Measurements from ENCODE around the gene FOXS1. TPM values are rescaled to one million over a fixed set of nuclear protein-coding genes. Genes with fewer than 3 reads are reported as not detected.
"Not testable (repeated sequence)": the region's sequence is repeated elsewhere in the genome, so short reads cannot be mapped to it uniquely, and the experiment has no call there.

Gene FOXS1
- total RNA-seq, 1 donor from 2014 or later, result 0.78 TPM

GRCh38 chr20:31838646-31839292 is 6.6 kb downstream of the FOXS1 start:
- no peak for DNase-seq

- no peak for DNase-seq
Observed at GRCh38 chr20:31837896-31838397, 7.5 kb downstream of the FOXS1 start.

GRCh38 chr20:31836853-31837608 is 8.4 kb downstream of the FOXS1 start:
- no peak for DNase-seq

DNA sequence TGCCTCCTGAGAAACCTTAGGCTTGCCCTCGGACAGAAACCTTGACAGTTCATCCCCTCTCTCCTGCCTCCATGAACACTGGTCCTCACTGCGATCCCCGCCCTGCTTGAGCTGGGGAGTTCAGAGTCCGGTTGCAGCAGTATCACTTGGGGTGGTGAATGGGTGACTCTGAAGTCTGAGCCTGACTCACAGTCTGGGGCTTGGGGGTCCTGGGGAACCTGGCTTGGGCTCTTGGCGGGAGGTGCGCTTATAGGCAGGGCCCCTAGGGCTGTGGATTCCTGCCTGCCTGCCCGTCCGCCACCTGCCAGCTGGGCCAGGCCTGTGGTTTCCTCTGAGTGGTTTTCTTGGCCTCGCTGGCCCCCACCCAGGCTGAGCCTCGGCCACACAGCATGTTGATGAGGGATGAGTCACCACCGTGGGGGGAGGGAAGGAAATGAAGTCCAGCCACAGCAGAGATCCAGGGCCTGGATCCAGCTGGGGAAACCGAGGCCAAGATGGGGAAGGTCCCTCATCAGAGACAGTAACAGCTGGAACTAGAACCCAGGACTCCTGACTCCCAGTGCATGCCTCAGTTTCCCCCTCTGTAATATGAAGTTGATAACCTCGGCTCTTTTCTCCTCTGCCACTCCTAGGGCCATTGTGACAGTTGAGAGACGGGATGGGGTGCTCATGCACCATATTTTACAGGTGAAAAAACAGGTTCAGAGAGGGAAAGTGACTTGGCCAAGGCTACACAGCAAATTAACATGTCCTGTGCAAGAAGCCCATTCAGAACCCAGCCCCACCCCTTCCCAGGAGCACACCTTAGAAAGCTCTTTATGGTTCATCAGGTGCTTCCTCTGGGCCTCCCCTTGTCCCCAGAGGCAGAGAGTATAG is 9.2 kb downstream of the FOXS1 start:
- peak; percentile 58 for DNase-seq

GRCh38 chr20:31835554-31835953 is 9.8 kb downstream of the FOXS1 start:
- DNase-seq, result no peak

DNA sequence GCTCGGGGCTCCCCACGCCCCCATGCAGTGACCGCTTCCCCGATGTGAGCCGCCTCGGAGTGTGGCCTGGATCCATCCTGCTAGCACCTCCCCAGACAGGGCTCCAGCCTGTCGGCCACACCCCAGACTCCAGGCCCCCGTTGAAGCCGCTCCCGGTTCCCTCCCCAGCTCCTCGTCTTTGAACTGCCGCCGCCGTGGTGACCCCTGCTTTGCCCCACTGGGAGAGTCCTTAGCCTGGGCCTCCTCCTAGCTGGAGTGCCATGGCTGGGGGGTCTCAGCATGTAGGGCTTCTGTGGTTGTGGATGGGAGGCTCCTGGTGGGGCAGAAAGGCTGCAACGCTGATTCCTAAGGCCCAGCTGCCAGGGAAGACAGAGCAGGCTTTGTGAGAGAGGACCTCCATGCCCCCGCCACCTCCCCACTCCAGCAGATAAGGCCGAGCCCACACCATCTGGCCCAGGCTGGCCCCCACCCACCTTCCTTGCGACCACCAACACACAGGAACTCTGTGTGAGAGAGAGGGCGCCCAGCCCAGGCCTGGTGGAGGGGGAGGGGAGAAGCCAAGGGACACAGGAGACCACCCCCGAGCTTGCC is 11.4 kb downstream of the FOXS1 start:
- DNase-seq, result no peak

- no peak for DNase-seq
Observed at GRCh38 chr20:31833130-31833930, 12.1 kb downstream of the FOXS1 start.

- no peak for DNase-seq
Observed at GRCh38 chr20:31831771-31832306, 13.6 kb downstream of the FOXS1 start.

DNA sequence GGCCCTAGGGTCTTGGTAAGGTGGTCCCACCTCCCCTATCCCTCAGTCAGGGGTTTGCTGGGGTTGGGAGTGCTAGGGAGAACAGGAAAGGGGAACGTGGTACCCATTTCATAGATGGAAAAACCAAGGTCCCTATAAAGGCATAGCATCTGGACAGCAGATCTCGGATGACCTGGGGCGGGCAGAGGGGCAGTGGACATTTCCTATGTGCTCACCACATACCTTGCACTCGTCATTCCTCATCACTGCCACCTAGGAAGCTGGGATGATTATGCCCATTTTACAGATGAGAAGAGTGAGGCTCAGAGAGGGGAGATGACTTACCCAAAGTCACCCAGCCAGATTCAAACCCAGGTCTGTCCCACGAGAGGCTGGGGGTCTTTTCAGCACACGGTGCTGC is 14.2 kb downstream of the FOXS1 start:
- no peak for DNase-seq

- no peak for DNase-seq
Observed at GRCh38 chr20:31830406-31830981, 14.9 kb downstream of the FOXS1 start.

DNA sequence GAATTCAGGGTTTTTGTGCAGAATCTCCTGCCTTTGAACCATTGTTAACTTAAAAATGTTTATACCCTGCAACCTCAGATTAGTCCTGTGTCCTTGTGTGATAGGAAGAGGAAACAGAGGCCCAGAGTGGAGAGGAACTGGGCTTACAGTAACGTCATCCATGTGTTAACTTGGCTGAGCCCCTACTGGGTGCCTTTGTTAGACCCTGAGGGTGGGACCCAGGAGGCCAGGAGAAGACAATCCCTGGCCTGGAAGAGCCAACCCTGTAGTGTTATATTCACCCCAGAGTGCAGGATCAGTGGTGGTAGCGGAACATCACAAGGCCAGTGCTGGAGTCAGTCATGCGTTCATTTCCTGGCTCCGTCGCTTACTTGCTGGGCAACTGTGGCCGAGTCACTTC is 15.7 kb downstream of the FOXS1 start:
- DNase-seq, result no peak

DNA sequence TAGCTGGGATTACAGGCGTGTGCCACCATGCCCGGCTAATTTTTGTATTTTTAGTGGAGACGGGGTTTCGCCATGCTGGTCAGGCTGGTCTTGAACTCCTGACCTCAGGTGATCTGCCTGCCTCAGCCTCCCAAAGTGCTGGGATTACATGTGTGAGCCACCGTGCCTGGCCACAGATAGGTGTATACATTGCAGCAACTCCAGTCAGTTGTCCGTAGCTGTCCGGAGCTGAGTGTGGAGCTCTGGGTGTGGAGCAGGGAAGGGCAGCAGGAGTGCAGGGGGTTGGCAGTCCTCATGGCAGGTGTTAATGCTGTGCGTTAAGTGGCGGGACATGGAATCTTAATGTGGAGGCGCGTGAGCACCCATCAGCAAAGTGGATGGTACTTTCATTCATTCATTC is 17.4 kb downstream of the FOXS1 start:
- DNase-seq, result not testable (repeated sequence)

GRCh38 chr20:31827059-31827458 is 18.3 kb downstream of the FOXS1 start:
- DNase-seq, result no peak

DNA sequence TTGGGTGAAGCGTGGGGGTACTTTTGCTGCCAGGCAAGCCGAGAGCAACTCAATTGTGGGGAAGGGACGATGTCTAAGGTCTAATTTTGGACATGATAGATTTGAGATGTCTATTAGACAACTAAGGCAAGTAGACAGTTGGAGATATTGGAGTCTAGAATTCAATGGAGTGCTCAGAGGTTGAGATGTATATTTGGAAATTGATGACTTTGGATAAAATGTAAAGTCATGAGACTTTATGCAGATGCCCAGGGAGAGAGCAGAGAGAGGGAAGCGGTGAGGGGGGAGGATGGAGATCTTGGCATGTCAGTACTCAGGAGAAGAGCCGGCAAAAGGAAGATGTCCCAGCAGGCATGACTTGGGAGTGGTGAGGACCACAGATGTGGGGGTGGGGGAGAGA is 19.3 kb downstream of the FOXS1 start:
- DNase-seq, result no peak

- no peak for DNase-seq
Observed at GRCh38 chr20:31824554-31825313, 20.7 kb downstream of the FOXS1 start.

- DNase-seq, result no peak
Observed at GRCh38 chr20:31824125-31824485, 21.3 kb downstream of the FOXS1 start.

- no peak for DNase-seq
Observed at GRCh38 chr20:31823360-31824124, 21.9 kb downstream of the FOXS1 start.

DNA sequence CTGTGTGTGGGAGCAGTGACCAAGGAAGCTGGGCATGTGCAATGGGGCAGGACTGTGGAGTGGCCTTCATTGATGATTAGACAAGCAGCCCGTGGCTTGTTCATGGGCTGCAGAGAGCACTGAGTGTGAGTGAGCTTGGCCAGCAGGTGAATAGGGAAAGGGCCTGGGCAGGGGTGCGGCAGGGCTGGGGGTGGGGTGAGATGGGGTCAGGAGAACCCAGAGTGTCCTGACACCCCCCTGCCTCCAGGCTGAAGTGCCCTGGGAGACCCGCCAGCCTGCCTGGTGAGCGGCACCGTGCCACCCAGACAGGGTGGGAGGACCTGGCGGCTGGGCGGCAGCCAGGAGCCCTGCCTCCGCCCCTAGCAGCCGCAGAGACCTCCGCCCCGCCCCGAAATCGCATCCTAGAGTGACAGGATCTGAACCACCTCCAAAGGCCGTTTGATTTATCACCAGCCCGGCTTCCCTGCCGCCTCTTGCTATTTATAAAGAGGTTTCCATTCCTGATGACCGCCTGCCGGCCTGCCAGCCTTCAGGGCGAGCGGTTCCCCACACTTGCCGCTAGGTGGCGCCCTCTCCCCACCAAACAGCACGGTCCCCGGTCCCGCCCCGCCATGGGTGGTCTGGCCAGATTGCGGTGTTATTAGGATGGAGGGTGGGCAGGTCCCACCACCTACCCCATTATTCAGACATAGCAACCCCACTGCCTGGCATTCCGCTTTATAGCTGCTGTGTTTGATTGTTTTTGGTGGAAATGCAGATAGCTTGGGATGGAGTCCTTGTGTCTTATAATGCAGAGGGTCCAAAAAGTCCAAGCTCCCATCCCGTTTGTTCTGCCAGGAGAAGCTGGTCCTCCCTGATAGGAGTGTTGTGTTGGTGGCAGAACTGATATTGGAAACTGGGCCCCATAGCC is 22.7 kb downstream of the FOXS1 start:
- DNase-seq, result peak; percentile 35

Measured in occipital lobe (tissue), 2 donors.